ENCODE data around the gene MYH10.

DNA sequence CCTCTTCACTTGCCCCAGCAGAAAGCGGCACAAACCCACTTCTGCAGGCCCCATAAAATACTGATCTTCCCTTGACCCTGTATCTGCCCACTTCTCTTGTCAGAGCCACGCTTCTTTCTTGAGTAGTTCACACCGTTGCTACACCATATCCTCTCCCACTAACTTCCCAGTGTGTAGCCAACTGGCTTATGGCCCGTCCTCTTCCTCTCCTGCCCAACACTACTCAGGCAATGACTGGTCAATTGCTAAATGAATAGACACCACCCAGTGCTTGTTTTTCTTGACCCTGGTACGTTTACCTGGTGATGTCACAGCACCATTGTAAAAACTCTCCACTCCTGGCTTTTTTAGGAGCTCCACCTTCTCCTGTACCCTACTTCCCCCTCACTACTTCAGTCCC lies 107.9 kb downstream of the MYH10 start:
- TF ChIP-seq, protein P1, sequence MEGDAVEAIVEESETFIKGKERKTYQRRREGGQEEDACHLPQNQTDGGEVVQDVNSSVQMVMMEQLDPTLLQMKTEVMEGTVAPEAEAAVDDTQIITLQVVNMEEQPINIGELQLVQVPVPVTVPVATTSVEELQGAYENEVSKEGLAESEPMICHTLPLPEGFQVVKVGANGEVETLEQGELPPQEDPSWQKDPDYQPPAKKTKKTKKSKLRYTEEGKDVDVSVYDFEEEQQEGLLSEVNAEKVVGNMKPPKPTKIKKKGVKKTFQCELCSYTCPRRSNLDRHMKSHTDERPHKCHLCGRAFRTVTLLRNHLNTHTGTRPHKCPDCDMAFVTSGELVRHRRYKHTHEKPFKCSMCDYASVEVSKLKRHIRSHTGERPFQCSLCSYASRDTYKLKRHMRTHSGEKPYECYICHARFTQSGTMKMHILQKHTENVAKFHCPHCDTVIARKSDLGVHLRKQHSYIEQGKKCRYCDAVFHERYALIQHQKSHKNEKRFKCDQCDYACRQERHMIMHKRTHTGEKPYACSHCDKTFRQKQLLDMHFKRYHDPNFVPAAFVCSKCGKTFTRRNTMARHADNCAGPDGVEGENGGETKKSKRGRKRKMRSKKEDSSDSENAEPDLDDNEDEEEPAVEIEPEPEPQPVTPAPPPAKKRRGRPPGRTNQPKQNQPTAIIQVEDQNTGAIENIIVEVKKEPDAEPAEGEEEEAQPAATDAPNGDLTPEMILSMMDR (tag by site-specific recombination; IDR thresholded peaks at IDR 0.05), result no peak
- TF ChIP-seq ZNF664 (tag by site-specific recombination; IDR thresholded peaks at IDR 0.05) (no peak), ZNF350 (tag by site-specific recombination; IDR thresholded peaks at IDR 0.05) (no peak), ZNF658 (tag by site-specific recombination; IDR thresholded peaks at IDR 0.05) (no peak), KLF7 (tag by site-specific recombination; IDR thresholded peaks at IDR 0.05; ENCODE audit: borderline replicate concordance) (no peak), ZNF785 (tag by site-specific recombination; IDR thresholded peaks at IDR 0.05) (no peak), PRDM1 (tag by site-specific recombination; IDR thresholded peaks at IDR 0.05) (no peak), SP2 (tag by site-specific recombination; IDR thresholded peaks at IDR 0.05) (no peak), ZNF174 (tag by site-specific recombination; IDR thresholded peaks at IDR 0.05) (no peak), ZNF529 (tag by site-specific recombination; IDR thresholded peaks at IDR 0.05; ENCODE audit: insufficient replicate concordance) (no peak)
- TF ChIP-seq, protein P2, sequence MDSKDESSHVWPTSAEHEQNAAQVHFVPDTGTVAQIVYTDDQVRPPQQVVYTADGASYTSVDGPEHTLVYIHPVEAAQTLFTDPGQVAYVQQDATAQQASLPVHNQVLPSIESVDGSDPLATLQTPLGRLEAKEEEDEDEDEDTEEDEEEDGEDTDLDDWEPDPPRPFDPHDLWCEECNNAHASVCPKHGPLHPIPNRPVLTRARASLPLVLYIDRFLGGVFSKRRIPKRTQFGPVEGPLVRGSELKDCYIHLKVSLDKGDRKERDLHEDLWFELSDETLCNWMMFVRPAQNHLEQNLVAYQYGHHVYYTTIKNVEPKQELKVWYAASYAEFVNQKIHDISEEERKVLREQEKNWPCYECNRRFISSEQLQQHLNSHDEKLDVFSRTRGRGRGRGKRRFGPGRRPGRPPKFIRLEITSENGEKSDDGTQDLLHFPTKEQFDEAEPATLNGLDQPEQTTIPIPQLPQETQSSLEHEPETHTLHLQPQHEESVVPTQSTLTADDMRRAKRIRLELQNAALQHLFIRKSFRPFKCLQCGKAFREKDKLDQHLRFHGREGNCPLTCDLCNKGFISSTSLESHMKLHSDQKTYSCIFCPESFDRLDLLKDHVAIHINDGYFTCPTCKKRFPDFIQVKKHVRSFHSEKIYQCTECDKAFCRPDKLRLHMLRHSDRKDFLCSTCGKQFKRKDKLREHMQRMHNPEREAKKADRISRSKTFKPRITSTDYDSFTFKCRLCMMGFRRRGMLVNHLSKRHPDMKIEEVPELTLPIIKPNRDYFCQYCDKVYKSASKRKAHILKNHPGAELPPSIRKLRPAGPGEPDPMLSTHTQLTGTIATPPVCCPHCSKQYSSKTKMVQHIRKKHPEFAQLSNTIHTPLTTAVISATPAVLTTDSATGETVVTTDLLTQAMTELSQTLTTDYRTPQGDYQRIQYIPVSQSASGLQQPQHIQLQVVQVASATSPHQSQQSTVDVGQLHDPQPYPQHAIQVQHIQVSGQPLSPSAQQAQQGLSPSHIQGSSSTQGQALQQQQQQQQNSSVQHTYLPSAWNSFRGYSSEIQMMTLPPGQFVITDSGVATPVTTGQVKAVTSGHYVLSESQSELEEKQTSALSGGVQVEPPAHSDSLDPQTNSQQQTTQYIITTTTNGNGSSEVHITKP (tag by site-specific recombination; IDR thresholded peaks at IDR 0.05), result no peak
- TF ChIP-seq, protein P3, sequence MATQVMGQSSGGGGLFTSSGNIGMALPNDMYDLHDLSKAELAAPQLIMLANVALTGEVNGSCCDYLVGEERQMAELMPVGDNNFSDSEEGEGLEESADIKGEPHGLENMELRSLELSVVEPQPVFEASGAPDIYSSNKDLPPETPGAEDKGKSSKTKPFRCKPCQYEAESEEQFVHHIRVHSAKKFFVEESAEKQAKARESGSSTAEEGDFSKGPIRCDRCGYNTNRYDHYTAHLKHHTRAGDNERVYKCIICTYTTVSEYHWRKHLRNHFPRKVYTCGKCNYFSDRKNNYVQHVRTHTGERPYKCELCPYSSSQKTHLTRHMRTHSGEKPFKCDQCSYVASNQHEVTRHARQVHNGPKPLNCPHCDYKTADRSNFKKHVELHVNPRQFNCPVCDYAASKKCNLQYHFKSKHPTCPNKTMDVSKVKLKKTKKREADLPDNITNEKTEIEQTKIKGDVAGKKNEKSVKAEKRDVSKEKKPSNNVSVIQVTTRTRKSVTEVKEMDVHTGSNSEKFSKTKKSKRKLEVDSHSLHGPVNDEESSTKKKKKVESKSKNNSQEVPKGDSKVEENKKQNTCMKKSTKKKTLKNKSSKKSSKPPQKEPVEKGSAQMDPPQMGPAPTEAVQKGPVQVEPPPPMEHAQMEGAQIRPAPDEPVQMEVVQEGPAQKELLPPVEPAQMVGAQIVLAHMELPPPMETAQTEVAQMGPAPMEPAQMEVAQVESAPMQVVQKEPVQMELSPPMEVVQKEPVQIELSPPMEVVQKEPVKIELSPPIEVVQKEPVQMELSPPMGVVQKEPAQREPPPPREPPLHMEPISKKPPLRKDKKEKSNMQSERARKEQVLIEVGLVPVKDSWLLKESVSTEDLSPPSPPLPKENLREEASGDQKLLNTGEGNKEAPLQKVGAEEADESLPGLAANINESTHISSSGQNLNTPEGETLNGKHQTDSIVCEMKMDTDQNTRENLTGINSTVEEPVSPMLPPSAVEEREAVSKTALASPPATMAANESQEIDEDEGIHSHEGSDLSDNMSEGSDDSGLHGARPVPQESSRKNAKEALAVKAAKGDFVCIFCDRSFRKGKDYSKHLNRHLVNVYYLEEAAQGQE (tag by site-specific recombination; IDR thresholded peaks at IDR 0.05), result no peak
- TF ChIP-seq, protein P4, sequence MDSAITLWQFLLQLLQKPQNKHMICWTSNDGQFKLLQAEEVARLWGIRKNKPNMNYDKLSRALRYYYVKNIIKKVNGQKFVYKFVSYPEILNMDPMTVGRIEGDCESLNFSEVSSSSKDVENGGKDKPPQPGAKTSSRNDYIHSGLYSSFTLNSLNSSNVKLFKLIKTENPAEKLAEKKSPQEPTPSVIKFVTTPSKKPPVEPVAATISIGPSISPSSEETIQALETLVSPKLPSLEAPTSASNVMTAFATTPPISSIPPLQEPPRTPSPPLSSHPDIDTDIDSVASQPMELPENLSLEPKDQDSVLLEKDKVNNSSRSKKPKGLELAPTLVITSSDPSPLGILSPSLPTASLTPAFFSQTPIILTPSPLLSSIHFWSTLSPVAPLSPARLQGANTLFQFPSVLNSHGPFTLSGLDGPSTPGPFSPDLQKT (IDR thresholded peaks at IDR 0.05; ENCODE audit: borderline replicate concordance, low read depth, low read length), result no peak
